Osteoblast (primary cell): ENCODE measurements around the gene KCNK4. TPM values are rescaled to one million over a fixed set of nuclear protein-coding genes. Genes with fewer than 3 reads are reported as not detected.
"Not testable (repeated sequence)": the region's sequence is repeated elsewhere in the genome, so short reads cannot be mapped to it uniquely, and the experiment has no call there.

ENCODE experiments used
- DNase-seq: peaks from one replicate; pipeline ENCODE4 v3.0.0; 2011; ENCODE audit warnings: low spot score, mixed read lengths; ENCODE audit not compliant: insufficient read length; ENCODE audit errors: missing footprints
- H2AFZ ChIP-seq: 2 replicates; pipeline ENCODE4 v1.6.0; 2011; ENCODE audit warnings: mild to moderate bottlenecking, low read length
- H3K27ac ChIP-seq: 2 replicates; pipeline ENCODE4 v1.5.1; 2011; ENCODE audit warnings: mild to moderate bottlenecking, low read depth, low read length, moderate library complexity
- H3K27me3 ChIP-seq: 2 replicates; pipeline ENCODE4 v1.6.0; 2012; ENCODE audit warnings: mild to moderate bottlenecking, control low read depth, inconsistent platforms, low read length, moderate library complexity; ENCODE audit not compliant: insufficient read depth
- H3K36me3 ChIP-seq: 2 replicates; pipeline ENCODE4 v1.5.1; 2011; ENCODE audit warnings: mild to moderate bottlenecking, low read length, control low read depth, moderate library complexity; ENCODE audit not compliant: insufficient read depth
- H3K4me1 ChIP-seq: 2 replicates; pipeline ENCODE4 v1.5.1; 2011; ENCODE audit warnings: mild to moderate bottlenecking, low read length, control low read depth, moderate library complexity; ENCODE audit not compliant: insufficient read depth
- H3K4me2 ChIP-seq: 2 replicates; pipeline ENCODE4 v1.6.0; 2011; ENCODE audit warnings: mild to moderate bottlenecking, low read length; ENCODE audit not compliant: insufficient read depth
- H3K4me3 ChIP-seq: fragments of 200-600 bp; sonication (generic); 3 replicates; pipeline ENCODE4 v1.5.1; 2012; ENCODE audit warnings: mild to moderate bottlenecking, low read length, inconsistent platforms; ENCODE audit not compliant: insufficient read depth
- H3K79me2 ChIP-seq: 2 replicates; pipeline ENCODE4 v1.6.0; 2012; ENCODE audit warnings: mild to moderate bottlenecking, low read length, control low read depth, inconsistent platforms; ENCODE audit not compliant: insufficient read depth
- H3K9me3 ChIP-seq: 2 replicates; pipeline ENCODE4 v1.5.1; 2011; ENCODE audit warnings: low read depth, low read length, control low read depth
- H4K20me1 ChIP-seq: 2 replicates; pipeline ENCODE4 v1.6.0; 2012; ENCODE audit warnings: mild to moderate bottlenecking, low read length, control low read depth; ENCODE audit not compliant: insufficient read depth
- total RNA-seq: library from RNA; depleted of rRNA; stranded (reverse); fragments of >200 nt; gene quantifications from 2 replicates; pipeline ENCODE4 v1.2.3, GENCODE V29; 2012
- TF ChIP-seq, protein P1 (sequence below): IDR thresholded peaks from 2 replicates; pipeline ENCODE4 v1.5.1; 2011; ENCODE audit warnings: mild to moderate bottlenecking, low read depth, low read length, moderate library complexity; ENCODE audit errors: extremely low read depth

KCNK4 gene
- total RNA-seq, 1 donor, result 0.36 TPM

DNA sequence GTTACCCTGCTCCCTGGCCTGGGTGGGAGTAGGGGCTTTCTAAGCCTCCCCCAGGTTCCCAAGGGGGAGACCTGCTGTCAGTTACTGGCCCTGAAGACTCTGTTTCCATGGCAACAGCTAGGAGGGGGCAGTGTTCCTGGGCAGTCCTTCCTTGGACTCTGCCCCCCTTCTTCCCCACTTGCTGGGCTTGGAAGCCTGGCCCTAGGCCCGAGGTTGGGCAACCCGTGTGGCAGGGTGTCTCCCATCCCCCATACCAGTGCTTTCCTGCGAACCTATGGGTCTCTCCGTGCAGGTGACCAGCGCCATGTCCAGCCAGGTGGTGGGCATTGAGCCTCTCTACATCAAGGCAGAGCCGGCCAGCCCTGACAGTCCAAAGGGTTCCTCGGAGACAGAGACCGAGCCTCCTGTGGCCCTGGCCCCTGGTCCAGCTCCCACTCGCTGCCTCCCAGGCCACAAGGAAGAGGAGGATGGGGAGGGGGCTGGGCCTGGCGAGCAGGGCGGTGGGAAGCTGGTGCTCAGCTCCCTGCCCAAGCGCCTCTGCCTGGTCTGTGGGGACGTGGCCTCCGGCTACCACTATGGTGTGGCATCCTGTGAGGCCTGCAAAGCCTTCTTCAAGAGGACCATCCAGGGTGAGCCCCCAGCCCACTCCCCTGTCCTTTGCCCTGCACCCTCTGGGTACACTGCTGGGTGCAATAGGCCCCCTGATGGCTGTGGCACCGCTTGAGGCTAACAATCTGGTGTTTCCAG, 15.9 kb downstream of the KCNK4 start:
- H3K4me2 ChIP-seq, result peak overlapping the region; percentile 91
- peaks cover 15% of the 10 kb centered on the region for H3K4me1 ChIP-seq
- peaks cover 16% of the 10 kb centered on the region for H3K79me2 ChIP-seq
- H3K36me3 ChIP-seq, result no peaks in the 10 kb centered on the region
- no peaks in the 10 kb centered on the region for H3K9me3 ChIP-seq
- peaks cover 4% of the 10 kb centered on the region for H4K20me1 ChIP-seq
- peak overlapping the region; percentile 82 for H3K4me3 ChIP-seq
- TF ChIP-seq, protein P1, sequence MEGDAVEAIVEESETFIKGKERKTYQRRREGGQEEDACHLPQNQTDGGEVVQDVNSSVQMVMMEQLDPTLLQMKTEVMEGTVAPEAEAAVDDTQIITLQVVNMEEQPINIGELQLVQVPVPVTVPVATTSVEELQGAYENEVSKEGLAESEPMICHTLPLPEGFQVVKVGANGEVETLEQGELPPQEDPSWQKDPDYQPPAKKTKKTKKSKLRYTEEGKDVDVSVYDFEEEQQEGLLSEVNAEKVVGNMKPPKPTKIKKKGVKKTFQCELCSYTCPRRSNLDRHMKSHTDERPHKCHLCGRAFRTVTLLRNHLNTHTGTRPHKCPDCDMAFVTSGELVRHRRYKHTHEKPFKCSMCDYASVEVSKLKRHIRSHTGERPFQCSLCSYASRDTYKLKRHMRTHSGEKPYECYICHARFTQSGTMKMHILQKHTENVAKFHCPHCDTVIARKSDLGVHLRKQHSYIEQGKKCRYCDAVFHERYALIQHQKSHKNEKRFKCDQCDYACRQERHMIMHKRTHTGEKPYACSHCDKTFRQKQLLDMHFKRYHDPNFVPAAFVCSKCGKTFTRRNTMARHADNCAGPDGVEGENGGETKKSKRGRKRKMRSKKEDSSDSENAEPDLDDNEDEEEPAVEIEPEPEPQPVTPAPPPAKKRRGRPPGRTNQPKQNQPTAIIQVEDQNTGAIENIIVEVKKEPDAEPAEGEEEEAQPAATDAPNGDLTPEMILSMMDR, result no peak
- DNase-seq, result peak; percentile 78
- H3K27ac ChIP-seq, result peak overlapping the region; percentile 51
- no peak overlapping the region for H2AFZ ChIP-seq
- H3K27me3 ChIP-seq, result no peaks in the 10 kb centered on the region

DNA sequence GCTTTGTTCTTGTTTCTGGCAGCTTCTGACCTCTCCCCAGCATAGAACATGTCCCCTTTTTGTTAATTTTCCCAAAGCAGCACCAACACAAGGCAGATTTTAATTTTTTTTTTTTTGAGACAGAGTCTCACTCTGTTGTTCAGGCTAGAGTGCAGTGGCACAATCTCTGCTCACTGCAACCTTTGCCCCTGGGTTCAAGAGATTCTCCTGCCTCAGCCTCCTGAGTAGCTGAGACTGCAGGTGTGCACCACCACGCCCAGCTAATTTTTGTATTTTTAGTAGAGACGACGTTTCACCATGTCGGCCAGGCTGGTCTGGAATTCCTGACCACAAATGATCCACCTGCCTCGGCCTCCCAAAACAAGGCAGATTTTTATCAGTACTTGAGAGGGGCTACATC, 16.7 kb downstream of the KCNK4 start:
- H3K9me3 ChIP-seq, H3K36me3 ChIP-seq, H3K27ac ChIP-seq: not testable (repeated sequence)

DNA sequence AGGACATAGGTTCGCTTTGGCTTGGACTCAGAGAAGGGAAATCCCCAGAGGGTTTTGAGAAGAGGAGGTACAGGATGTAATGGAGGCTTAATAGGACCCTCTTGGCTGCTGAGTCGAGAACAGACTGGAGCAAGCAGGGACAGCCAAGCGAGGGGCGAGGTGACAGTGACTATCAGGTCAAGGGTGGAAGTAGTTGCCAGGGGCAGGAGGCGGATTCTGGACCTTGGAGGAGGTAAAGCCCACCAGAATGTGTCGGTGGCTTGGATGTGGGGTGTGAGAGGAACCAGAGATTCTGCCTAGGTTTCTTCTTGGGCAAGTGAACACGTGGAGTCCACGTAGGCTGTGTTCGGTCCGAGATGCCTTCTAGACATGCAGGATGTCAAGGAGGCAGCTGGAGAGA, 21.8 kb downstream of the KCNK4 start:
- no peaks in the 10 kb centered on the region for H3K27me3 ChIP-seq
- peaks cover 5% of the 10 kb centered on the region for H3K4me1 ChIP-seq
- H3K4me2 ChIP-seq, result no peak overlapping the region
- H3K4me3 ChIP-seq, result no peak overlapping the region
- peaks cover 22% of the 10 kb centered on the region for H3K79me2 ChIP-seq
- no peak overlapping the region for H3K27ac ChIP-seq
- DNase-seq, result no peak
- no peaks in the 10 kb centered on the region for H4K20me1 ChIP-seq
- H3K9me3 ChIP-seq, result no peaks in the 10 kb centered on the region
- peaks cover 13% of the 10 kb centered on the region for H3K36me3 ChIP-seq
- no peak overlapping the region for H2AFZ ChIP-seq
- TF ChIP-seq, protein P1, result no peak

More for the DNA sequence above, 16.7 kb downstream of the KCNK4 start:
- not testable (repeated sequence) for H3K4me2 ChIP-seq, H3K27me3 ChIP-seq, H3K4me3 ChIP-seq, H4K20me1 ChIP-seq, DNase-seq, H2AFZ ChIP-seq
- peaks cover 21% of the 10 kb centered on the region for H3K79me2 ChIP-seq
- H3K4me1 ChIP-seq, result peaks cover 15% of the 10 kb centered on the region

DNA sequence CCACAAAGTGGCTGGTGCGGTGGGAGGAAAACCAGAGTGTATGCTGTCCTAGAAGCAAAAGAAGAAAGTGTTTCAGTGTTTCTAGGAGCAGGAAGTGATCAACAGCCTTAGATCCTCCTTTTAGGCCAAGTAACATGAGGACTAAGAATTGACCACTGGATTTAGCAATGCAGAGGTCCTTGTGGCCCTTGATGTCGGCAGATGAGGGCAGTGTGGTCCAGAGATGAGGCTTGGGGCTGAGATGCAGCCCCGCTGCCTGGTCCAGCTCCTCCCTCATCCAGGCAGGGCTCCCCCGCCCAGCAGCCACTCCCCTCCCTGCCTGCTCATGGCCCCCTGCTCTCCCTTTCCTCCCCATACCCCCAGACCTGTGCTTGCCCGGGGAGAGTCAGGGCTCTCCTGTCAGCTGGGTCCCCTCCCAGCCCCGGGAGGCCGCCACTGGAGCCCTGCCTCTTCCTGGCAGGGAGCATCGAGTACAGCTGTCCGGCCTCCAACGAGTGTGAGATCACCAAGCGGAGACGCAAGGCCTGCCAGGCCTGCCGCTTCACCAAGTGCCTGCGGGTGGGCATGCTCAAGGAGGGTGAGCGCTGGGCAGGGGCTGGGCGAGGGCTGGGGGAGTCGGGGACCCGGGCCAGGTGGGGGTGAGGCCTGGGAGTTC, 22.5 kb downstream of the KCNK4 start:
- Histone ChIP-seq H3K4me2 (no peak overlapping the region), H2AFZ (no peak overlapping the region), H4K20me1 (no peaks in the 10 kb centered on the region), H3K36me3 (peaks cover 13% of the 10 kb centered on the region), H3K27me3 (no peaks in the 10 kb centered on the region), H3K9me3 (no peaks in the 10 kb centered on the region), H3K27ac (no peak overlapping the region), H3K4me1 (peaks cover 5% of the 10 kb centered on the region), H3K4me3 (no peak overlapping the region), H3K79me2 (peaks cover 27% of the 10 kb centered on the region)
- TF ChIP-seq, protein P1, result no peak
- peak; percentile 22 for DNase-seq
